Measurements from ENCODE around the gene TNFRSF9.

GRCh38 chr1:7967196-7967595, 26.6 kb upstream of the TNFRSF9 start:
- TF ChIP-seq, protein P1, sequence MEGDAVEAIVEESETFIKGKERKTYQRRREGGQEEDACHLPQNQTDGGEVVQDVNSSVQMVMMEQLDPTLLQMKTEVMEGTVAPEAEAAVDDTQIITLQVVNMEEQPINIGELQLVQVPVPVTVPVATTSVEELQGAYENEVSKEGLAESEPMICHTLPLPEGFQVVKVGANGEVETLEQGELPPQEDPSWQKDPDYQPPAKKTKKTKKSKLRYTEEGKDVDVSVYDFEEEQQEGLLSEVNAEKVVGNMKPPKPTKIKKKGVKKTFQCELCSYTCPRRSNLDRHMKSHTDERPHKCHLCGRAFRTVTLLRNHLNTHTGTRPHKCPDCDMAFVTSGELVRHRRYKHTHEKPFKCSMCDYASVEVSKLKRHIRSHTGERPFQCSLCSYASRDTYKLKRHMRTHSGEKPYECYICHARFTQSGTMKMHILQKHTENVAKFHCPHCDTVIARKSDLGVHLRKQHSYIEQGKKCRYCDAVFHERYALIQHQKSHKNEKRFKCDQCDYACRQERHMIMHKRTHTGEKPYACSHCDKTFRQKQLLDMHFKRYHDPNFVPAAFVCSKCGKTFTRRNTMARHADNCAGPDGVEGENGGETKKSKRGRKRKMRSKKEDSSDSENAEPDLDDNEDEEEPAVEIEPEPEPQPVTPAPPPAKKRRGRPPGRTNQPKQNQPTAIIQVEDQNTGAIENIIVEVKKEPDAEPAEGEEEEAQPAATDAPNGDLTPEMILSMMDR (IDR thresholded peaks at IDR 0.05; ENCODE audit: low read depth, low read length), result no peak
- no peak for TF ChIP-seq POLR2A (IDR thresholded peaks at IDR 0.05; ENCODE audit: extremely low read depth, insufficient read length)

All from NB4 (cell line).